Esophagus muscularis mucosa (tissue), 4 donors: ENCODE results near the gene NDUFAF8. TPM values are rescaled to one million over a fixed set of nuclear protein-coding genes. Genes with fewer than 3 reads are reported as not detected.

ENCODE experiments used
- DNase-seq: peaks from one replicate; pipeline ENCODE4 v3.0.0-alpha.2; 2017; ENCODE audit errors: extremely low spot score
- H3K27ac ChIP-seq, 4 donors: fragments of 200-600 bp; sonication (generic); replicated peaks in 1 of 4; 1 replicate in 3 of 4; 2 replicates in 1 of 4; pipeline ENCODE4 v1.5.1; 2016 to 2019; ENCODE audit warnings: mild to moderate bottlenecking in 1 of 4
- H3K27me3 ChIP-seq, 4 donors: fragments of 200-600 bp; sonication (generic); one replicate each; pipeline versions ENCODE4 v1.5.1 to v1.6.0; 2016 to 2019
- H3K36me3 ChIP-seq, 4 donors: fragments of 200-600 bp; sonication (generic); one replicate each; pipeline ENCODE4 v1.5.1; 2016 to 2019
- H3K4me1 ChIP-seq, 4 donors: fragments of 200-600 bp; sonication (generic); one replicate each; pipeline ENCODE4 v1.5.1; 2016 to 2019
- H3K4me3 ChIP-seq, 4 donors: fragments of 200-600 bp; sonication (generic); 1 replicate in 2 of 4; 2 replicates in 2 of 4; pipeline ENCODE4 v1.5.1; 2016 to 2019; ENCODE audit warnings: mild to moderate bottlenecking in 4 of 4, moderate library complexity in 1 of 4
- H3K9me3 ChIP-seq, 4 donors: fragments of 200-600 bp; sonication (generic); 1 replicate in 3 of 4; 2 replicates in 1 of 4; pipeline ENCODE4 v1.5.1; 2016 to 2019
- EP300 ChIP-seq: sonication (generic); formaldehyde crosslinking; IDR thresholded peaks from one replicate; pipeline ENCODE4 v1.6.1; 2017; ENCODE audit warnings: antibody characterized with exemption
- POLR2A ChIP-seq: fragments of 450-650 bp; IDR thresholded peaks from one replicate; pipeline ENCODE4 v1.6.1; 2017; ENCODE audit warnings: antibody characterized with exemption, moderate library complexity, mild to moderate bottlenecking, low read depth
- POLR2AphosphoS5 ChIP-seq, 2 donors: sonication (generic); formaldehyde crosslinking; IDR thresholded peaks; one replicate each; pipeline ENCODE4 v1.6.1; 2017; ENCODE audit warnings: antibody characterized with exemption in 2 of 2
- WGBS: methylation state at CpG from one replicate; pipeline ENCODE4 v1.1.5; 2018; 5-methylcytosine and 5-hydroxymethylcytosine counted together
- intact Hi-C: fragments of 100-400 bp; cut with DNase I; formaldehyde crosslinking; loops from one replicate; pipeline ENCODE4 v1.15.1; 2023
- total RNA-seq, 4 donors: library from RNA; depleted of rRNA; stranded (reverse); fragments of >200 nt; gene quantifications; one replicate each; pipeline versions ENCODE4 v1.1.0 to v1.2.1, GENCODE V29; 2016
- TF ChIP-seq, protein P1 (sequence below), 3 experiments: fragments of 200-600 bp in 2 of 3; fragments of 450-650 bp in 1 of 3; sonication (generic) in 2 of 3; IDR thresholded peaks; one replicate each; pipeline ENCODE4 v1.5.1; 2017 to 2019; ENCODE audit warnings: antibody characterized with exemption in 3 of 3, mild to moderate bottlenecking in 2 of 3, moderate library complexity in 1 of 3

Gene NDUFAF8
- total RNA-seq, 4 donors from 2014 or later: 34.6 to 54.8 (median 40.4) TPM

DNA sequence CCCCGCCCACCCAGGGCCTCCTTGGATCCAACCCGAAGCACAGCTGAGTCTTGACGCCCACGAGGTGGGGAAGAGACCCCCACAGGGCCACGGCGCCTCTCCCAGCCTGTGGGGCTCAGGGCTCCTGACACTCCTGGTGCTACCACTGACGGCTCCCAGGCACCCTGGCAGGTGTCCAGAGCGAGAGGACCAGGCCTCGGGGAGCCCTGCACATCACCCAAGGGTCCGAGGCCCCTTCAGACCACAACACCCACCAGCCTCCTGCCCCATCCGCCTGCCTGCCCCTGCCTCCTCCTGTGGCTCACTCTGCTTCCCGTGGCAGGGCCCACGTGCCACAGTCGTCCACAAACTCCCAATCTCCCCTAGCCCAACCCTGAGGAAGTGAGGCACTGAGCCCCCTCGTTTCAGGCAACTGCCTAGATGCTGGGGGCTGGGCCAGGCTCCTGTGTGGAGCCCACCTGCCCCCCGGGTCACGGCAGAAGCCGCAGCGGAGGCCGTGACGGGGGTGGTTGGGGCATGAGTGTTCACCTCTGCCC lies 44.8 kb upstream of the NDUFAF8 start:
- WGBS: 78% methylated on average over 11 of the region's 21 CpGs
- DNase-seq: no peak
- Histone ChIP-seq H3K27me3 (no peaks in the 10 kb centered on the region), H3K4me1 (peaks cover 0 to 19% (median 7%) of the 10 kb centered on the region in 4 donors), H3K4me3 (no peak overlapping the region), H3K27ac (no peak overlapping the region), H3K36me3 (peaks cover 0 to 75% (median 43%) of the 10 kb centered on the region in 4 donors), H3K9me3 (no peaks in the 10 kb centered on the region)
- TF ChIP-seq, protein P1, sequence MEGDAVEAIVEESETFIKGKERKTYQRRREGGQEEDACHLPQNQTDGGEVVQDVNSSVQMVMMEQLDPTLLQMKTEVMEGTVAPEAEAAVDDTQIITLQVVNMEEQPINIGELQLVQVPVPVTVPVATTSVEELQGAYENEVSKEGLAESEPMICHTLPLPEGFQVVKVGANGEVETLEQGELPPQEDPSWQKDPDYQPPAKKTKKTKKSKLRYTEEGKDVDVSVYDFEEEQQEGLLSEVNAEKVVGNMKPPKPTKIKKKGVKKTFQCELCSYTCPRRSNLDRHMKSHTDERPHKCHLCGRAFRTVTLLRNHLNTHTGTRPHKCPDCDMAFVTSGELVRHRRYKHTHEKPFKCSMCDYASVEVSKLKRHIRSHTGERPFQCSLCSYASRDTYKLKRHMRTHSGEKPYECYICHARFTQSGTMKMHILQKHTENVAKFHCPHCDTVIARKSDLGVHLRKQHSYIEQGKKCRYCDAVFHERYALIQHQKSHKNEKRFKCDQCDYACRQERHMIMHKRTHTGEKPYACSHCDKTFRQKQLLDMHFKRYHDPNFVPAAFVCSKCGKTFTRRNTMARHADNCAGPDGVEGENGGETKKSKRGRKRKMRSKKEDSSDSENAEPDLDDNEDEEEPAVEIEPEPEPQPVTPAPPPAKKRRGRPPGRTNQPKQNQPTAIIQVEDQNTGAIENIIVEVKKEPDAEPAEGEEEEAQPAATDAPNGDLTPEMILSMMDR (IDR thresholded peaks at IDR 0.05): no peak
- TF ChIP-seq POLR2A (no peak), POLR2AphosphoS5 (IDR thresholded peaks at IDR 0.05) (no peak), EP300 (no peak)
- intact Hi-C loops: no loop called here

DNA sequence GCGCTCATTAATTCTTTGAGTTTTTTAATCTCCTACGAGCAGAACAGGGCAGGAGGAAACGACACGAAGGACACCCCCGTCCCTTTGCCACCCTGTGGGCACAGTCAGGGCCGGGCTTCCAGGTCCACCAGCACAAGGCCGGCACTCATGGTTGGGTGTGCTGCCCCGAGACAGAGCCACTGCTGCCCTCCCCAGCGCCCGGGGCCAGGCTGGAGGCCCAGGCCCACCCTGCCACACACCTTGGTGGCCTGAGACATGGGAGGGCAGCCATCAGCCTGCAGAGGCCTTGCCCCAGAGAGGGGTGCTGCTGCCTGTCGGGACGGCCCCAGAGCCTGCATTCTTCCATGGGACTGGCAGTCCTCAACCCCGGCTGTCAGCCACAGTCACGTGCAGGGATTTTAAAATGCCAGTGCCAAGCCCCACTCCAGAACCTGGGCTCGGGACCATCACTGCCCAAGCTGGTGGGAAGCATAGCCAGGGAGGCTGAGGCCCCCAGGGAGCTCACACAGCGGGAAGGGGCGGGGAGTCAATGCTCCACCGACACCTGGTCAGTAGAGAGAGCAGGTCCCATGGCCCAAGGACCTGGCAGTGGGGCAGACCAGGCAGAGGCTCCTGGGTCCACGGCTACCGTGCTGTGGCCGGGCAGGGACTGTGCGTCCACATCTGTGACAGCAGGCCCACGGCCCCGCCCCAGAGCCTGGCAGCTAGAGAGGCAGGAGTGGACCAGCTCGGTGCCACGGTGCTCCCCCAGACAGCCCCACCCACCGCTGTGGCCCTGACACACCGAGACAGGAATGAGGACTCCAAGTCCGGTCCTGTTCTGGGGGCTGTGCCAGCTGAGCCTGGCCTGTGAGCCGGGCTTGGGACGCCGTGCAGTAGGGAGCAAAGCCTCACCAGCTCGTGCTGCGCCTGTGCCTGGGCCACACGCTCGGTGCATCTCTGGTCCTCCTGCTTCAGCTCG lies 43.9 kb upstream of the NDUFAF8 start:
- Histone ChIP-seq H3K27ac (no peak overlapping the region), H3K4me3 (no peak overlapping the region), H3K9me3 (no peaks in the 10 kb centered on the region), H3K4me1 (peaks cover 0 to 19% (median 7%) of the 10 kb centered on the region in 4 donors), H3K36me3 (peaks cover 0 to 75% (median 41%) of the 10 kb centered on the region in 4 donors), H3K27me3 (no peaks in the 10 kb centered on the region)
- TF ChIP-seq EP300 (no peak), POLR2A (no peak), POLR2AphosphoS5 (IDR thresholded peaks at IDR 0.05) (no peak)
- TF ChIP-seq, protein P1 (IDR thresholded peaks at IDR 0.05): no peak
- DNase-seq: no peak
- intact Hi-C loops: loop anchor here (5.0 kb wide), 1 partner anchor 53 kb away; no protein-coding TSS in a partner anchor
- 95% methylated on average over 10 of the region's 37 CpGs for WGBS

DNA sequence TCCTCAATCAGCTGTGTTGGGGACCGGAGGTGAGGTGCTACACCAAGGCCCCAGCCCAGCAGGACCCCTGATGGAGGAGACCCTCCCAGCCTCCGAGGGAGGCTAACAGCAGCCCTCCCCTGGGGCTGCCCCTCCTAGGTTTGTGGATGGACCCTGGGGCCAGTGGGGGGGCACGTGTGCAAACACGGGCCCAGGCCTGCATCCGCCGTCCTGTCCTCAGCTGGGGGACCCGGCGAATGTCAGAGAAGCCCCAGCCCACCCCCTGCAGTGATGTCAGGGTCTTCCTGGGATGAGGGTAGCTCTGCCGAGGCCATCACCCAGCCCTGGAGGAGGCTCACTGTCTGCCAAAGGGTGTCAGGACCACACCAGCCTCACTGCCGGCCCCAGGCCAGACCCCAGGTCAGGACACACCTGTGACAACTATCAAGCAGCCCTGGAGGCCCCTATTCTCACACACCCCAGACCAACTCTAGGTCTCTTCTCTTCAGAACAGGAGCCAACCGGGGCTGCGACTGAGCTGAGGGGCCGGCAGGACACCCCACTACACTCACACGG lies 43.1 kb upstream of the NDUFAF8 start:
- WGBS: 88% methylated on average over 11 of the region's 14 CpGs
- Histone ChIP-seq H3K4me1 (peaks cover 7 to 19% (median 11%) of the 10 kb centered on the region in 4 donors), H3K27me3 (no peaks in the 10 kb centered on the region), H3K27ac (no peak overlapping the region), H3K9me3 (no peaks in the 10 kb centered on the region), H3K36me3 (peaks cover 0 to 69% (median 35%) of the 10 kb centered on the region in 4 donors), H3K4me3 (no peak overlapping the region)
- DNase-seq: no peak
- intact Hi-C loops: loop anchor here (5.0 kb wide), 1 partner anchor 54 kb away; no protein-coding TSS in a partner anchor
- TF ChIP-seq POLR2A (no peak), EP300 (no peak), POLR2AphosphoS5 (IDR thresholded peaks at IDR 0.05) (no peak)
- TF ChIP-seq, protein P1 (IDR thresholded peaks at IDR 0.05): no peak

GRCh38 chr17:81196505-81197408 lies 42.4 kb upstream of the NDUFAF8 start:
- no peaks in the 10 kb centered on the region for H3K27me3 ChIP-seq
- no peak overlapping the region for H3K27ac ChIP-seq
- no peaks in the 10 kb centered on the region for H3K9me3 ChIP-seq
- intact Hi-C loops: loop anchor here (5.0 kb wide), 1 partner anchor 54 kb away; no protein-coding TSS in a partner anchor
- DNase-seq: no peak
- TF ChIP-seq, protein P1 (IDR thresholded peaks at IDR 0.05): no peak
- TF ChIP-seq EP300 (no peak), POLR2AphosphoS5 (IDR thresholded peaks at IDR 0.05) (no peak), POLR2A (no peak)
- H3K4me1 ChIP-seq: peaks cover 9 to 19% (median 12%) of the 10 kb centered on the region in 4 donors
- peaks cover 0 to 61% (median 34%) of the 10 kb centered on the region in 4 donors for H3K36me3 ChIP-seq
- H3K4me3 ChIP-seq: no peak overlapping the region
- 87% methylated on average over 44 of the region's 45 CpGs for WGBS
